Measurements from ENCODE around the gene MB21D2.

Gene MB21D2

GRCh38 chr3:192831801-192832347 lies 85.8 kb downstream of the MB21D2 start:
- Histone ChIP-seq H3K36me3 (replicated peaks; ENCODE audit: insufficient read depth, low read length) (no peaks in the 10 kb centered on the region), H3K27me3 (replicated peaks; ENCODE audit: insufficient read depth, low read length) (no peaks in the 10 kb centered on the region), H2AFZ (ENCODE audit: low read length) (no peak overlapping the region), H3K9me2 (replicated peaks; ENCODE audit: insufficient read depth, low read length) (no peaks in the 10 kb centered on the region), H3K79me2 (ENCODE audit: low read length) (no peaks in the 10 kb centered on the region), H3K4me1 (ENCODE audit: low read length) (no peaks in the 10 kb centered on the region), H4K20me1 (ENCODE audit: insufficient read depth, low read length) (no peaks in the 10 kb centered on the region), H3K27ac (ENCODE audit: low read length) (no peak overlapping the region), H3F3A (ENCODE audit: insufficient read depth, low read length) (no peaks in the 10 kb centered on the region), H3K4me2 (ENCODE audit: low read depth, low read length) (no peak overlapping the region), H3K9me3 (replicated peaks; ENCODE audit: insufficient read depth, low read length) (no peaks in the 10 kb centered on the region), H3K4me3 (ENCODE audit: low read length) (no peak overlapping the region), H3K9ac (ENCODE audit: low read length) (no peak overlapping the region)
- TF ChIP-seq CTCF (IDR thresholded peaks at IDR 0.05; ENCODE audit: low read length), result no peak
- no peak for TF ChIP-seq EZH2 (optimal IDR thresholded peaks at IDR 0.05; ENCODE audit: low read depth, low read length)
- no peak for TF ChIP-seq EZH2phosphoT487 (IDR thresholded peaks at IDR 0.05; ENCODE audit: low read length)
- DNase-seq, result no peak

GRCh38 chr3:192831111-192831644 lies 86.5 kb downstream of the MB21D2 start:
- Histone ChIP-seq H3K27me3 (replicated peaks; ENCODE audit: insufficient read depth, low read length) (no peaks in the 10 kb centered on the region), H3K9me3 (replicated peaks; ENCODE audit: insufficient read depth, low read length) (no peaks in the 10 kb centered on the region), H2AFZ (ENCODE audit: low read length) (no peak overlapping the region), H4K20me1 (ENCODE audit: insufficient read depth, low read length) (no peaks in the 10 kb centered on the region), H3K4me2 (ENCODE audit: low read depth, low read length) (no peak overlapping the region), H3F3A (ENCODE audit: insufficient read depth, low read length) (no peaks in the 10 kb centered on the region), H3K4me1 (ENCODE audit: low read length) (no peaks in the 10 kb centered on the region), H3K36me3 (replicated peaks; ENCODE audit: insufficient read depth, low read length) (no peaks in the 10 kb centered on the region), H3K27ac (ENCODE audit: low read length) (no peak overlapping the region), H3K79me2 (ENCODE audit: low read length) (no peaks in the 10 kb centered on the region), H3K9ac (ENCODE audit: low read length) (no peak overlapping the region), H3K9me2 (replicated peaks; ENCODE audit: insufficient read depth, low read length) (no peaks in the 10 kb centered on the region), H3K4me3 (ENCODE audit: low read length) (no peak overlapping the region)
- TF ChIP-seq EZH2 (optimal IDR thresholded peaks at IDR 0.05; ENCODE audit: low read depth, low read length), result no peak
- TF ChIP-seq EZH2phosphoT487 (IDR thresholded peaks at IDR 0.05; ENCODE audit: low read length), result no peak
- no peak for TF ChIP-seq CTCF (IDR thresholded peaks at IDR 0.05; ENCODE audit: low read length)
- DNase-seq, result no peak

GRCh38 chr3:192830291-192831110 lies 87.2 kb downstream of the MB21D2 start:
- H3K27ac ChIP-seq (ENCODE audit: low read length), result no peak overlapping the region
- no peak overlapping the region for H2AFZ ChIP-seq (ENCODE audit: low read length)
- no peaks in the 10 kb centered on the region for H3K9me3 ChIP-seq (replicated peaks; ENCODE audit: insufficient read depth, low read length)
- no peak overlapping the region for H3K9ac ChIP-seq (ENCODE audit: low read length)
- peaks cover 3% of the 10 kb centered on the region; the same call in 1 of the 2 replicates for H3K4me1 ChIP-seq (ENCODE audit: low read length)
- H3K4me3 ChIP-seq (ENCODE audit: low read length), result no peak overlapping the region
- no peak for DNase-seq
- H3K9me2 ChIP-seq (replicated peaks; ENCODE audit: insufficient read depth, low read length), result no peaks in the 10 kb centered on the region
- TF ChIP-seq EZH2phosphoT487 (IDR thresholded peaks at IDR 0.05; ENCODE audit: low read length), result no peak
- no peak for TF ChIP-seq EZH2 (optimal IDR thresholded peaks at IDR 0.05; ENCODE audit: low read depth, low read length)
- TF ChIP-seq CTCF (IDR thresholded peaks at IDR 0.05; ENCODE audit: low read length), result no peak
- no peak overlapping the region for H3K4me2 ChIP-seq (ENCODE audit: low read depth, low read length)
- H4K20me1 ChIP-seq (ENCODE audit: insufficient read depth, low read length), result no peaks in the 10 kb centered on the region
- H3F3A ChIP-seq (ENCODE audit: insufficient read depth, low read length), result no peaks in the 10 kb centered on the region
- H3K27me3 ChIP-seq (replicated peaks; ENCODE audit: insufficient read depth, low read length), result no peaks in the 10 kb centered on the region
- H3K36me3 ChIP-seq (replicated peaks; ENCODE audit: insufficient read depth, low read length), result no peaks in the 10 kb centered on the region
- H3K79me2 ChIP-seq (ENCODE audit: low read length), result no peaks in the 10 kb centered on the region

All from MM.1S (cell line).